Karpas-422 (cell line): ENCODE data around the gene MATN3. TPM values are rescaled to one million over a fixed set of nuclear protein-coding genes. Genes with fewer than 3 reads are reported as not detected.
A peak's percentile ranks its signal among the peaks of the same experiment; 100 is the strongest.

Experiments
- DNase-seq: peaks from one replicate; pipeline ENCODE4 v3.0.0-alpha.2; 2015
- H2AFZ ChIP-seq: fragments of 200-600 bp; sonication (generic); 2 replicates; pipeline ENCODE4 v1.6.1; 2014; ENCODE audit warnings: antibody characterized with exemption, low read length, mixed read lengths
- H3K27ac ChIP-seq: fragments of 200-600 bp; sonication (generic); 2 replicates; pipeline ENCODE4 v1.5.1; 2014; ENCODE audit warnings: mild to moderate bottlenecking, low read length, moderate library complexity
- H3K27me3 ChIP-seq: fragments of 200-600 bp; sonication (generic); 2 replicates; pipeline ENCODE4 v1.6.1; 2014; ENCODE audit warnings: low read length, mixed read lengths
- H3K36me3 ChIP-seq: fragments of 200-600 bp; sonication (generic); 2 replicates; pipeline ENCODE4 v1.6.1; 2014; ENCODE audit warnings: low read length, mixed read lengths; ENCODE audit not compliant: insufficient read depth
- H3K4me1 ChIP-seq: fragments of 200-600 bp; sonication (generic); 2 replicates; pipeline ENCODE4 v1.6.1; 2014; ENCODE audit warnings: mild to moderate bottlenecking, low read length, mixed read lengths
- H3K4me2 ChIP-seq: fragments of 200-600 bp; sonication (generic); 2 replicates; pipeline ENCODE4 v1.6.1; 2014; ENCODE audit warnings: low read length, low read depth, mild to moderate bottlenecking; ENCODE audit not compliant: poor library complexity, severe bottlenecking
- H3K4me3 ChIP-seq: fragments of 200-600 bp; sonication (generic); 2 replicates; pipeline ENCODE4 v1.5.1; 2014; ENCODE audit warnings: mild to moderate bottlenecking, antibody characterized with exemption, low read length, mixed read lengths
- H3K79me2 ChIP-seq: fragments of 200-600 bp; sonication (generic); 2 replicates; pipeline ENCODE4 v1.6.1; 2014; ENCODE audit warnings: mild to moderate bottlenecking, low read length, mixed read lengths
- H3K9ac ChIP-seq: fragments of 200-600 bp; sonication (generic); 2 replicates; pipeline ENCODE4 v1.6.0; 2014; ENCODE audit warnings: low read length
- H3K9me2 ChIP-seq: fragments of 200-600 bp; sonication (generic), shearing (Covaris generic); replicated peaks from 2 replicates; pipeline ENCODE4 v1.6.0; 2014; ENCODE audit warnings: mild to moderate bottlenecking, low read length, moderate library complexity; ENCODE audit not compliant: insufficient read depth
- H3K9me3 ChIP-seq: fragments of 300-700, 200-600 bp; sonication (generic); 2 replicates; pipeline ENCODE4 v1.6.1; 2014; ENCODE audit warnings: low read length, mixed read lengths
- H4K20me1 ChIP-seq: fragments of 200-600 bp; sonication (generic); 2 replicates; pipeline ENCODE4 v1.6.1; 2014; ENCODE audit warnings: mild to moderate bottlenecking, antibody characterized with exemption, low read length, low read depth; ENCODE audit not compliant: insufficient read depth
- total RNA-seq: library from RNA; depleted of rRNA; stranded (reverse); fragments of >200 nt; shearing (Covaris generic); gene quantifications from 2 replicates; pipeline ENCODE4 v1.2.3, GENCODE V29; 2014; ENCODE audit warnings: low replicate concordance

The MATN3 gene
- total RNA-seq, 1 experiment from 2014 or later, result not detected

- no peak overlapping the region for H3K4me2 ChIP-seq
These were observed 6.2 kb upstream of the MATN3 start for GRCh38 chr2:20018601-20019152.

GRCh38 chr2:20016346-20016745, 3.9 kb upstream of the MATN3 start:
- Histone ChIP-seq H4K20me1 (no peaks in the 10 kb centered on the region), H3K27me3 (no peaks in the 10 kb centered on the region), H2AFZ (no peak overlapping the region), H3K9me2 (no peaks in the 10 kb centered on the region), H3K9ac (no peak overlapping the region), H3K36me3 (no peaks in the 10 kb centered on the region), H3K9me3 (no peaks in the 10 kb centered on the region), H3K4me1 (peaks cover 1% of the 10 kb centered on the region), H3K4me2 (no peak overlapping the region), H3K27ac (no peak overlapping the region), H3K4me3 (no peak overlapping the region), H3K79me2 (no peaks in the 10 kb centered on the region)
- DNase-seq, result no peak

More at GRCh38 chr2:20018601-20019152, 6.2 kb upstream of the MATN3 start:
- Histone ChIP-seq H3K9me3 (no peaks in the 10 kb centered on the region), H3K27me3 (no peaks in the 10 kb centered on the region), H4K20me1 (no peaks in the 10 kb centered on the region), H2AFZ (no peak overlapping the region), H3K27ac (no peak overlapping the region), H3K79me2 (no peaks in the 10 kb centered on the region), H3K36me3 (no peaks in the 10 kb centered on the region), H3K4me3 (no peak overlapping the region), H3K9ac (no peak overlapping the region), H3K4me1 (peaks cover 6% of the 10 kb centered on the region), H3K9me2 (no peaks in the 10 kb centered on the region)
- no peak for DNase-seq

DNA sequence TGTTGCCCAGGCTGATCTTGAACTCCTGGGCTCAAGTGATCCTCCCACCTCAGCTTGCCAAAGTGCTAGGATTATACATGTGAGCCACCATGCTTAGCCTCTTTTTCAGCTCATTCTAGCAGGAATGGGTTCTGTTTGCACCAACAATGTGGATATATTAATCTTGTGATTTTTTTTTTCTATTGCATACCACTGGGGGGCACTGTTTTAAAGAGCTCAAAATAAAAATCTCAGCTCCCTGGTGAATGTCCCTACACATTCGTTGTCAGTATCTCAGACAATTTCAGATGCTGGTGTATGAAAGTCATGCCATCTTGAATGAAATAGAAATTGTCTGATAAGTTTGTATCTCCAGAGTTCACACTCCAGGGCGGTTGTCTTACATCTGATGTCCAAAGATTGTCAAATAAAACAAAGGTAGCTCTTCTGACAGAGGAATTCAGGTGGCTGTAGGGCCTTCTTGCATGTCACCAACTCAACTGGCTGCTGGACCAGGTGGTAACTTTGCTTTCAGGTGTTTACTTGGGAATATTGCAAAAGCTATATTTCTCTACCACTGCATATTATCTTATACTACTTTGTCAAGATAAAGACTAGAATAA, 3.1 kb upstream of the MATN3 start:
- no peaks in the 10 kb centered on the region for H3K79me2 ChIP-seq
- no peaks in the 10 kb centered on the region for H3K27me3 ChIP-seq
- H3K9me3 ChIP-seq, result no peaks in the 10 kb centered on the region
- H4K20me1 ChIP-seq, result no peaks in the 10 kb centered on the region
- no peak overlapping the region for H3K4me2 ChIP-seq
- DNase-seq, result peak; percentile 81
- no peaks in the 10 kb centered on the region for H3K9me2 ChIP-seq
- H3K9ac ChIP-seq, result no peak overlapping the region
- H3K27ac ChIP-seq, result no peak overlapping the region
- H3K4me1 ChIP-seq, result no peaks in the 10 kb centered on the region
- no peak overlapping the region for H3K4me3 ChIP-seq
- H3K36me3 ChIP-seq, result no peaks in the 10 kb centered on the region
- no peak overlapping the region for H2AFZ ChIP-seq

DNA sequence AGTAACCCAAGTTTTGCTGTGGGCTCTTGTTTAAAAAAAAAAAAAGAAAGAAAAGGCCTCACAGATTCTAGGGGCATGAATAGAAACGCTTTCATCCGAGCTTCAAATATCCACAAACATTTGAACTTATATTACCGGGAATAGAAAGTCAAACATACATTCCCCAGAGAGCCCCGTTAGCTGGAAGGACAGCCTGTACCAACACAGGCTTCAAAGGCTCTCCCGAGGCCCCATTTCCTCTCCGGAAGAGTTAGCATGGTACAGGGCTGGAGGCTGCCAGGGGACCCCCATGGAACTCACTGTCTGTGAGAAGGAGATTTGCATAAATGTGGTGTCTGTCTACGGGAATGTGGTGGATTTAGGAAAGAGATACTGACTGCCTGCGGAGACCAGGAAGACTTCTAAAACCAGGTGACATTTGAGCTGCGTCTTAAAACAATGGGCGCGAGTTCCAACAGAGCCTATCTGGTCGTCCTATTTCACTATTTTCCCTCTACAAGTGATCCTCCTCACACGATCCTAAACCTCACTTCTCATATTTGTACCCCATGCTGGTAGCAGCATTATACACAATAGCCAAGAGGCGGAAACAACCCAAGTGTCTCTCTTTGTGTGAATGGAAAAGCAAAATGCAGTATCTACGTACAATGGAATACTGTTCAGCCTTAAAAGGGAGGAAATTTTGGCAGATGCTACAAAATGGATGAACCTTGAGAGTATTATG, 820 bp upstream of the MATN3 start:
- Histone ChIP-seq H3K9me3 (no peaks in the 10 kb centered on the region), H3K4me1 (no peaks in the 10 kb centered on the region), H4K20me1 (no peaks in the 10 kb centered on the region), H3K9ac (no peak overlapping the region), H3K36me3 (no peaks in the 10 kb centered on the region), H3K27ac (no peak overlapping the region), H3K27me3 (no peaks in the 10 kb centered on the region), H2AFZ (no peak overlapping the region), H3K9me2 (no peaks in the 10 kb centered on the region), H3K4me2 (no peak overlapping the region), H3K4me3 (no peak overlapping the region), H3K79me2 (no peaks in the 10 kb centered on the region)
- DNase-seq, result no peak

DNA sequence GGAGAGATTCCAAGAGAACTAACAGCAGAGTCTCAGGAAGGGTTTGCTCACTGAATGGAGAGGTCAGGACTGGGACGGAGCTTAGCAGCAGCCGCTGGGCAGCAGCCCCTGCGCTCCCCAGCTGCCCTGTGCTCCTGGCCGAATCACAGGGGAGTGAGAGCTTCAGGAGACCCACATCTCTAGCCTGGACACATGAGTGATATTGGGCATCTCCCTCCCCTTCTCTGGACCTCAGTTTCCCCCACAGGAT, 511 bp downstream of the MATN3 start:
- no peak for DNase-seq
- Histone ChIP-seq H3K36me3 (no peaks in the 10 kb centered on the region), H4K20me1 (no peaks in the 10 kb centered on the region), H3K9ac (no peak overlapping the region), H3K27me3 (no peaks in the 10 kb centered on the region), H3K9me3 (no peaks in the 10 kb centered on the region), H3K27ac (no peak overlapping the region), H3K9me2 (no peaks in the 10 kb centered on the region), H3K4me3 (no peak overlapping the region), H3K4me1 (no peaks in the 10 kb centered on the region), H2AFZ (no peak overlapping the region), H3K4me2 (no peak overlapping the region), H3K79me2 (no peaks in the 10 kb centered on the region)

GRCh38 chr2:20011276-20012031, 1.0 kb downstream of the MATN3 start:
- no peaks in the 10 kb centered on the region for H3K27me3 ChIP-seq
- H3K9ac ChIP-seq, result no peak overlapping the region
- no peaks in the 10 kb centered on the region for H3K9me3 ChIP-seq
- H3K9me2 ChIP-seq, result no peaks in the 10 kb centered on the region
- DNase-seq, result no peak
- H3K4me3 ChIP-seq, result no peak overlapping the region
- H4K20me1 ChIP-seq, result no peaks in the 10 kb centered on the region
- H3K36me3 ChIP-seq, result no peaks in the 10 kb centered on the region
- no peaks in the 10 kb centered on the region for H3K79me2 ChIP-seq
- no peak overlapping the region for H3K27ac ChIP-seq
- no peak overlapping the region for H2AFZ ChIP-seq
- no peak overlapping the region for H3K4me2 ChIP-seq
- no peaks in the 10 kb centered on the region for H3K4me1 ChIP-seq

- H3K27ac ChIP-seq, result no peak overlapping the region
- no peaks in the 10 kb centered on the region for H3K79me2 ChIP-seq
- H3K9ac ChIP-seq, result no peak overlapping the region
- no peaks in the 10 kb centered on the region for H3K9me2 ChIP-seq
- H3K36me3 ChIP-seq, result no peaks in the 10 kb centered on the region
- H3K4me1 ChIP-seq, result no peaks in the 10 kb centered on the region
- H3K4me2 ChIP-seq, result no peak overlapping the region
- no peak overlapping the region for H3K4me3 ChIP-seq
- H3K27me3 ChIP-seq, result no peaks in the 10 kb centered on the region
- no peak for DNase-seq
- H3K9me3 ChIP-seq, result no peaks in the 10 kb centered on the region
- H2AFZ ChIP-seq, result no peak overlapping the region
- H4K20me1 ChIP-seq, result no peaks in the 10 kb centered on the region
These were observed 3.8 kb downstream of the MATN3 start for GRCh38 chr2:20008703-20009102.

GRCh38 chr2:20005891-20006470, 6.5 kb downstream of the MATN3 start:
- no peaks in the 10 kb centered on the region for H3K36me3 ChIP-seq
- H3K4me3 ChIP-seq, result no peak overlapping the region
- H3K79me2 ChIP-seq, result no peaks in the 10 kb centered on the region
- H4K20me1 ChIP-seq, result no peaks in the 10 kb centered on the region
- H3K9me2 ChIP-seq, result no peaks in the 10 kb centered on the region
- no peak for DNase-seq
- H3K27me3 ChIP-seq, result no peaks in the 10 kb centered on the region
- no peaks in the 10 kb centered on the region for H3K9me3 ChIP-seq
- no peak overlapping the region for H2AFZ ChIP-seq
- no peaks in the 10 kb centered on the region for H3K4me1 ChIP-seq
- H3K4me2 ChIP-seq, result no peak overlapping the region
- H3K27ac ChIP-seq, result no peak overlapping the region
- no peak overlapping the region for H3K9ac ChIP-seq
